ENCODE results near the gene ZBTB7A. TPM values are rescaled to one million over a fixed set of nuclear protein-coding genes. Genes with fewer than 3 reads are reported as not detected.

The ZBTB7A gene
- total RNA-seq, 1 experiment from 2014 or later: 49.5 TPM

DNA sequence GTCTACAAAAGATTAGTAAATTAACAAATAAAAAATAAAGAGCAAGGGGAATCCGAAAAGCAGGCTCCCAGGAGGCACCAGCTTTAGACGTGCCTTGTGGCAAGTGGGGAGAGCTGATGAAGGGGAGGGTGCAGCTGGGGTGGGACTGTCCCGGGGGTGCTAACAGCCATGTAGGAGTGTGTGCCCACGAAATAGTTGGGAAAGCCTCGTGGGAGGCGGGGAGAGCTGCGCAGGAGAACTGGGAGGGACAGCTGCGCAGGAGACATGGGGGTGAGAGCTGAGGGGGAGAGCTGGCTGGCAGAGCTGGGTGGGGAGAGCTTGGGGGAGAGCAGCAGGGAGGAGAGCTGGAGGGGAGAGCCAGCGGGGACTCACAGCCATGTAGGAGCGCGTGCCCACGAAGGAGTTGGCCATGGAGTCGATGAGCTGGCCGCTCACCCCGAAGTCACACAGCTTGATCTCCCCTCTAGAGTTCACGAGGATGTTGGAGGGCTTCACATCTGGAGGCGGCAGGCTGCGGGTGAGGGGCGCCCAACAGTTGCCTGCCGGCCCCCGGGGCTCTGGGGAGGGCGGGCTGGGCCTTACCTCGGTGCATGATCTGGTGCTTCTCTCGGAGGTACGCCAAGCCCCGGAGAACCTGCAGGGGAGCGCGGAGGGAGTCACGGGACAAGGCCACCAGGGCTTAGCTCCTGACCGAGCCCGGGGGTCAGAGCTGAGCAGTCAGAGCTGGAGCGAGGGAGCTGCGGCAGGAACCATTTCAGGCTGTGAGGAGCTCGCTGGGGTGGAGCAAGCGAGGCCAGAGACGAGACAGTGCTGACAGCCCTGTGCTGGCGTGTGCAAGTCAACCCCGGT is 34.2 kb upstream of the ZBTB7A start:
- Histone ChIP-seq H2AFZ (ENCODE audit: low read depth, low read length, poor library complexity, severe bottlenecking) (no peak overlapping the region), H3K9me2 (ENCODE audit: insufficient read depth) (no peaks in the 10 kb centered on the region), H3K79me2 (ENCODE audit: insufficient read depth, low read length) (no peaks in the 10 kb centered on the region), H3K27ac (ENCODE audit: low read depth, low read length) (no peak overlapping the region), H4K20me1 (ENCODE audit: insufficient read depth) (no peaks in the 10 kb centered on the region), H3K4me3 (replicated peaks in 1 of 2; ENCODE audit: low read depth in 1 of 2, low read length in 2 of 2) (no peak overlapping the region), H3K9ac (ENCODE audit: low read length) (no peak overlapping the region), H3K4me1 (ENCODE audit: control insufficient read depth in 1 of 2, insufficient read depth in 2 of 2, low read length in 2 of 2) (peaks cover 0 to 25% of the 10 kb centered on the region in 2 experiments; a peak in 3 of 4 replicates), H3K27me3 (ENCODE audit: insufficient read depth, low read length) (no peaks in the 10 kb centered on the region), H3K4me2 (ENCODE audit: low read length) (no peak overlapping the region), H3K9me3 (ENCODE audit: control insufficient read depth in 1 of 2, insufficient read depth in 1 of 2, low read depth in 1 of 2, low read length in 2 of 2) (no peaks in the 10 kb centered on the region), H3K36me3 (ENCODE audit: control insufficient read depth in 1 of 2, insufficient read depth in 2 of 2, low read length in 2 of 2) (peaks cover 14 to 20% of the 10 kb centered on the region in 2 experiments)
- no TSS peak for BruUV-seq (replicated peaks)
- DNase-seq (ENCODE audit: low read depth, low spot score) (no peak), ATAC-seq (no peak)
- ChIA-PET POLR2A (no interaction called here), CTCF (no interaction called here), RAD21 (ENCODE audit: low non-redundant PET in 1 of 2, low total read pairs in 2 of 2, uncharacterized antibody in 2 of 2, unreplicated experiment in 2 of 2) (no interaction called here)
- intact Hi-C loops (cut with micrococcal nuclease): no loop called here
- TF ChIP-seq EZH2 (IDR thresholded peaks at IDR 0.05) (no peak), CTCF (IDR thresholded peaks at IDR 0.05 in 2 of 3, conservative IDR thresholded peaks at IDR 0.05 in 1 of 3; ENCODE audit: borderline replicate concordance in 1 of 3, insufficient read depth in 1 of 3, low read depth in 2 of 3, low read length in 2 of 3) (no peak), ZNF274 (IDR thresholded peaks at IDR 0.05; ENCODE audit: low read depth, low read length) (no peak), FOSL1 (IDR thresholded peaks at IDR 0.05; ENCODE audit: low read depth) (no peak), CEBPB (IDR thresholded peaks at IDR 0.05; ENCODE audit: low read depth) (no peak), EGR1 (IDR thresholded peaks at IDR 0.05; ENCODE audit: low read depth) (no peak), EZH2phosphoT487 (IDR thresholded peaks at IDR 0.05; ENCODE audit: borderline replicate concordance) (no peak), SP1 (IDR thresholded peaks at IDR 0.05; ENCODE audit: low read depth) (no peak), SIN3A (IDR thresholded peaks at IDR 0.05; ENCODE audit: low read depth) (no peak), ZFX (IDR thresholded peaks at IDR 0.05) (no peak), RAD21 (IDR thresholded peaks at IDR 0.05; ENCODE audit: low read depth) (no peak), SRF (IDR thresholded peaks at IDR 0.05; ENCODE audit: low read depth) (no peak), YY1 (IDR thresholded peaks at IDR 0.05; ENCODE audit: extremely low read depth, insufficient replicate concordance, low read depth, low read length) (no peak)
- TF ChIP-seq, protein P1, sequence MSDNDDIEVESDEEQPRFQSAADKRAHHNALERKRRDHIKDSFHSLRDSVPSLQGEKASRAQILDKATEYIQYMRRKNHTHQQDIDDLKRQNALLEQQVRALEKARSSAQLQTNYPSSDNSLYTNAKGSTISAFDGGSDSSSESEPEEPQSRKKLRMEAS (IDR thresholded peaks at IDR 0.05): no peak
- TF ChIP-seq, protein P2, sequence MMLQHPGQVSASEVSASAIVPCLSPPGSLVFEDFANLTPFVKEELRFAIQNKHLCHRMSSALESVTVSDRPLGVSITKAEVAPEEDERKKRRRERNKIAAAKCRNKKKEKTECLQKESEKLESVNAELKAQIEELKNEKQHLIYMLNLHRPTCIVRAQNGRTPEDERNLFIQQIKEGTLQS (IDR thresholded peaks at IDR 0.05): no peak
- TF ChIP-seq, protein P3, sequence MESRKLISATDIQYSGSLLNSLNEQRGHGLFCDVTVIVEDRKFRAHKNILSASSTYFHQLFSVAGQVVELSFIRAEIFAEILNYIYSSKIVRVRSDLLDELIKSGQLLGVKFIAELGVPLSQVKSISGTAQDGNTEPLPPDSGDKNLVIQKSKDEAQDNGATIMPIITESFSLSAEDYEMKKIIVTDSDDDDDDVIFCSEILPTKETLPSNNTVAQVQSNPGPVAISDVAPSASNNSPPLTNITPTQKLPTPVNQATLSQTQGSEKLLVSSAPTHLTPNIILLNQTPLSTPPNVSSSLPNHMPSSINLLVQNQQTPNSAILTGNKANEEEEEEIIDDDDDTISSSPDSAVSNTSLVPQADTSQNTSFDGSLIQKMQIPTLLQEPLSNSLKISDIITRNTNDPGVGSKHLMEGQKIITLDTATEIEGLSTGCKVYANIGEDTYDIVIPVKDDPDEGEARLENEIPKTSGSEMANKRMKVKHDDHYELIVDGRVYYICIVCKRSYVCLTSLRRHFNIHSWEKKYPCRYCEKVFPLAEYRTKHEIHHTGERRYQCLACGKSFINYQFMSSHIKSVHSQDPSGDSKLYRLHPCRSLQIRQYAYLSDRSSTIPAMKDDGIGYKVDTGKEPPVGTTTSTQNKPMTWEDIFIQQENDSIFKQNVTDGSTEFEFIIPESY (IDR thresholded peaks at IDR 0.05; ENCODE audit: extremely low read depth, insufficient replicate concordance, low read length): no peak
- TF ChIP-seq, protein P4, sequence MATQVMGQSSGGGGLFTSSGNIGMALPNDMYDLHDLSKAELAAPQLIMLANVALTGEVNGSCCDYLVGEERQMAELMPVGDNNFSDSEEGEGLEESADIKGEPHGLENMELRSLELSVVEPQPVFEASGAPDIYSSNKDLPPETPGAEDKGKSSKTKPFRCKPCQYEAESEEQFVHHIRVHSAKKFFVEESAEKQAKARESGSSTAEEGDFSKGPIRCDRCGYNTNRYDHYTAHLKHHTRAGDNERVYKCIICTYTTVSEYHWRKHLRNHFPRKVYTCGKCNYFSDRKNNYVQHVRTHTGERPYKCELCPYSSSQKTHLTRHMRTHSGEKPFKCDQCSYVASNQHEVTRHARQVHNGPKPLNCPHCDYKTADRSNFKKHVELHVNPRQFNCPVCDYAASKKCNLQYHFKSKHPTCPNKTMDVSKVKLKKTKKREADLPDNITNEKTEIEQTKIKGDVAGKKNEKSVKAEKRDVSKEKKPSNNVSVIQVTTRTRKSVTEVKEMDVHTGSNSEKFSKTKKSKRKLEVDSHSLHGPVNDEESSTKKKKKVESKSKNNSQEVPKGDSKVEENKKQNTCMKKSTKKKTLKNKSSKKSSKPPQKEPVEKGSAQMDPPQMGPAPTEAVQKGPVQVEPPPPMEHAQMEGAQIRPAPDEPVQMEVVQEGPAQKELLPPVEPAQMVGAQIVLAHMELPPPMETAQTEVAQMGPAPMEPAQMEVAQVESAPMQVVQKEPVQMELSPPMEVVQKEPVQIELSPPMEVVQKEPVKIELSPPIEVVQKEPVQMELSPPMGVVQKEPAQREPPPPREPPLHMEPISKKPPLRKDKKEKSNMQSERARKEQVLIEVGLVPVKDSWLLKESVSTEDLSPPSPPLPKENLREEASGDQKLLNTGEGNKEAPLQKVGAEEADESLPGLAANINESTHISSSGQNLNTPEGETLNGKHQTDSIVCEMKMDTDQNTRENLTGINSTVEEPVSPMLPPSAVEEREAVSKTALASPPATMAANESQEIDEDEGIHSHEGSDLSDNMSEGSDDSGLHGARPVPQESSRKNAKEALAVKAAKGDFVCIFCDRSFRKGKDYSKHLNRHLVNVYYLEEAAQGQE (IDR thresholded peaks at IDR 0.05; ENCODE audit: low read depth): no peak
